ENCODE results near the gene ADIPOR1.
"Not testable (repeated sequence)": the region's sequence is repeated elsewhere in the genome, so short reads cannot be mapped to it uniquely, and the experiment has no call there.

Gene ADIPOR1

GRCh38 chr1:202989879-202990278 is 31.8 kb upstream of the ADIPOR1 start:
- peaks cover 0 to 4% of the 10 kb centered on the region in 2 donors for H3K27me3 ChIP-seq (ENCODE audit: control insufficient read depth in 1 of 2, insufficient read depth in 2 of 2, low read length in 2 of 2)
- no peaks in the 10 kb centered on the region for H3K9me3 ChIP-seq (ENCODE audit: control insufficient read depth in 2 of 2, low read length in 2 of 2)
- no peak overlapping the region for H3K9ac ChIP-seq (ENCODE audit: low read length in 2 of 2)
- H3K4me3 ChIP-seq (ENCODE audit: low read length in 2 of 2), result no peak overlapping the region
- H3K27ac ChIP-seq (ENCODE audit: low read length), result no peak overlapping the region
- no peaks in the 10 kb centered on the region for H3K4me1 ChIP-seq (ENCODE audit: control insufficient read depth, insufficient read depth, low read length)
- no peaks in the 10 kb centered on the region for H3K36me3 ChIP-seq (ENCODE audit: control insufficient read depth in 2 of 2, insufficient read depth in 2 of 2, low read length in 2 of 2)

GRCh38 chr1:202987922-202988583 is 29.9 kb upstream of the ADIPOR1 start:
- Histone ChIP-seq H3K27ac (ENCODE audit: low read length) (no peak overlapping the region), H3K4me3 (ENCODE audit: low read length in 2 of 2) (no peak overlapping the region), H3K9me3 (ENCODE audit: control insufficient read depth in 2 of 2, low read length in 2 of 2) (no peaks in the 10 kb centered on the region), H3K9ac (ENCODE audit: low read length in 2 of 2) (no peak overlapping the region), H3K4me1 (ENCODE audit: control insufficient read depth, insufficient read depth, low read length) (no peaks in the 10 kb centered on the region), H3K36me3 (ENCODE audit: control insufficient read depth in 2 of 2, insufficient read depth in 2 of 2, low read length in 2 of 2) (no peaks in the 10 kb centered on the region), H3K27me3 (ENCODE audit: control insufficient read depth in 1 of 2, insufficient read depth in 2 of 2, low read length in 2 of 2) (peaks cover 0 to 4% of the 10 kb centered on the region in 2 donors)

GRCh38 chr1:202987255-202987654 is 29.1 kb upstream of the ADIPOR1 start:
- no peak overlapping the region for H3K9ac ChIP-seq (ENCODE audit: low read length in 2 of 2)
- no peaks in the 10 kb centered on the region for H3K36me3 ChIP-seq (ENCODE audit: control insufficient read depth in 2 of 2, insufficient read depth in 2 of 2, low read length in 2 of 2)
- no peaks in the 10 kb centered on the region for H3K4me1 ChIP-seq (ENCODE audit: control insufficient read depth, insufficient read depth, low read length)
- H3K4me3 ChIP-seq (ENCODE audit: low read length in 2 of 2), result no peak overlapping the region
- no peak overlapping the region for H3K27ac ChIP-seq (ENCODE audit: low read length)
- peaks cover 0 to 4% of the 10 kb centered on the region in 2 donors for H3K27me3 ChIP-seq (ENCODE audit: control insufficient read depth in 1 of 2, insufficient read depth in 2 of 2, low read length in 2 of 2)
- H3K9me3 ChIP-seq (ENCODE audit: control insufficient read depth in 2 of 2, low read length in 2 of 2), result no peaks in the 10 kb centered on the region

- not testable (repeated sequence) for H3K27ac ChIP-seq (ENCODE audit: low read length); H3K27me3 ChIP-seq (ENCODE audit: control insufficient read depth in 1 of 2, insufficient read depth in 2 of 2, low read length in 2 of 2); H3K36me3 ChIP-seq (ENCODE audit: control insufficient read depth in 2 of 2, insufficient read depth in 2 of 2, low read length in 2 of 2); H3K4me1 ChIP-seq (ENCODE audit: control insufficient read depth, insufficient read depth, low read length); H3K9ac ChIP-seq (ENCODE audit: low read length in 2 of 2); H3K4me3 ChIP-seq (ENCODE audit: low read length in 2 of 2); H3K9me3 ChIP-seq (ENCODE audit: control insufficient read depth in 2 of 2, low read length in 2 of 2)
These were observed 28.0 kb upstream of the ADIPOR1 start for GRCh38 chr1:202986120-202986519.

- Histone ChIP-seq H3K36me3 (ENCODE audit: control insufficient read depth in 2 of 2, insufficient read depth in 2 of 2, low read length in 2 of 2) (no peaks in the 10 kb centered on the region), H3K9ac (ENCODE audit: low read length in 2 of 2) (no peak overlapping the region), H3K27me3 (ENCODE audit: control insufficient read depth in 1 of 2, insufficient read depth in 2 of 2, low read length in 2 of 2) (peaks cover 4 to 10% of the 10 kb centered on the region in 2 donors), H3K27ac (ENCODE audit: low read length) (no peak overlapping the region), H3K4me3 (ENCODE audit: low read length in 2 of 2) (no peak overlapping the region), H3K4me1 (ENCODE audit: control insufficient read depth, insufficient read depth, low read length) (no peaks in the 10 kb centered on the region), H3K9me3 (ENCODE audit: control insufficient read depth in 2 of 2, low read length in 2 of 2) (no peaks in the 10 kb centered on the region)
These were observed 24.8 kb upstream of the ADIPOR1 start for GRCh38 chr1:202982715-202983430.

GRCh38 chr1:202981939-202982338 is 23.8 kb upstream of the ADIPOR1 start:
- no peaks in the 10 kb centered on the region for H3K9me3 ChIP-seq (ENCODE audit: control insufficient read depth in 2 of 2, low read length in 2 of 2)
- peaks cover 4 to 11% of the 10 kb centered on the region in 2 donors for H3K27me3 ChIP-seq (ENCODE audit: control insufficient read depth in 1 of 2, insufficient read depth in 2 of 2, low read length in 2 of 2)
- no peaks in the 10 kb centered on the region for H3K4me1 ChIP-seq (ENCODE audit: control insufficient read depth, insufficient read depth, low read length)
- H3K9ac ChIP-seq (ENCODE audit: low read length in 2 of 2), result no peak overlapping the region
- H3K4me3 ChIP-seq (ENCODE audit: low read length in 2 of 2), result no peak overlapping the region
- H3K36me3 ChIP-seq (ENCODE audit: control insufficient read depth in 2 of 2, insufficient read depth in 2 of 2, low read length in 2 of 2), result no peaks in the 10 kb centered on the region
- no peak overlapping the region for H3K27ac ChIP-seq (ENCODE audit: low read length)

GRCh38 chr1:202979459-202979858 is 21.3 kb upstream of the ADIPOR1 start:
- Histone ChIP-seq H3K4me3 (ENCODE audit: low read length in 2 of 2) (no peak overlapping the region), H3K36me3 (ENCODE audit: control insufficient read depth in 2 of 2, insufficient read depth in 2 of 2, low read length in 2 of 2) (no peaks in the 10 kb centered on the region), H3K9me3 (ENCODE audit: control insufficient read depth in 2 of 2, low read length in 2 of 2) (no peaks in the 10 kb centered on the region), H3K4me1 (ENCODE audit: control insufficient read depth, insufficient read depth, low read length) (no peaks in the 10 kb centered on the region), H3K27me3 (ENCODE audit: control insufficient read depth in 1 of 2, insufficient read depth in 2 of 2, low read length in 2 of 2) (peaks cover 4 to 11% of the 10 kb centered on the region in 2 donors), H3K9ac (ENCODE audit: low read length in 2 of 2) (no peak overlapping the region), H3K27ac (ENCODE audit: low read length) (no peak overlapping the region)

- Histone ChIP-seq H3K4me1 (ENCODE audit: control insufficient read depth, insufficient read depth, low read length) (no peaks in the 10 kb centered on the region), H3K27me3 (ENCODE audit: control insufficient read depth in 1 of 2, insufficient read depth in 2 of 2, low read length in 2 of 2) (peaks cover 4 to 11% of the 10 kb centered on the region in 2 donors), H3K9me3 (ENCODE audit: control insufficient read depth in 2 of 2, low read length in 2 of 2) (no peaks in the 10 kb centered on the region)
These were observed 18.5 kb upstream of the ADIPOR1 start for GRCh38 chr1:202976633-202977032.

GRCh38 chr1:202974856-202975255 is 16.7 kb upstream of the ADIPOR1 start:
- Histone ChIP-seq H3K27me3 (ENCODE audit: control insufficient read depth in 1 of 2, insufficient read depth in 2 of 2, low read length in 2 of 2) (peaks cover 4 to 11% of the 10 kb centered on the region in 2 donors), H3K27ac (ENCODE audit: low read length) (no peak overlapping the region), H3K36me3 (ENCODE audit: control insufficient read depth in 2 of 2, insufficient read depth in 2 of 2, low read length in 2 of 2) (no peaks in the 10 kb centered on the region), H3K9me3 (ENCODE audit: control insufficient read depth in 2 of 2, low read length in 2 of 2) (no peaks in the 10 kb centered on the region), H3K4me3 (ENCODE audit: low read length in 2 of 2) (no peak overlapping the region), H3K4me1 (ENCODE audit: control insufficient read depth, insufficient read depth, low read length) (no peaks in the 10 kb centered on the region), H3K9ac (ENCODE audit: low read length in 2 of 2) (no peak overlapping the region)

More at GRCh38 chr1:202976633-202977032, 18.5 kb upstream of the ADIPOR1 start:
- Histone ChIP-seq H3K36me3 (ENCODE audit: control insufficient read depth in 2 of 2, insufficient read depth in 2 of 2, low read length in 2 of 2) (no peaks in the 10 kb centered on the region), H3K9ac (ENCODE audit: low read length in 2 of 2) (no peak overlapping the region), H3K4me3 (ENCODE audit: low read length in 2 of 2) (no peak overlapping the region), H3K27ac (ENCODE audit: low read length) (no peak overlapping the region)

GRCh38 chr1:202972046-202972445 is 13.9 kb upstream of the ADIPOR1 start:
- H3K27me3 ChIP-seq (ENCODE audit: control insufficient read depth in 1 of 2, insufficient read depth in 2 of 2, low read length in 2 of 2), result no peaks in the 10 kb centered on the region
- H3K27ac ChIP-seq (ENCODE audit: low read length), result no peak overlapping the region
- H3K36me3 ChIP-seq (ENCODE audit: control insufficient read depth in 2 of 2, insufficient read depth in 2 of 2, low read length in 2 of 2), result no peaks in the 10 kb centered on the region
- H3K9ac ChIP-seq (ENCODE audit: low read length in 2 of 2), result no peak overlapping the region
- H3K4me1 ChIP-seq (ENCODE audit: control insufficient read depth, insufficient read depth, low read length), result peaks cover 9% of the 10 kb centered on the region
- no peak overlapping the region for H3K4me3 ChIP-seq (ENCODE audit: low read length in 2 of 2)
- no peaks in the 10 kb centered on the region for H3K9me3 ChIP-seq (ENCODE audit: control insufficient read depth in 2 of 2, low read length in 2 of 2)

GRCh38 chr1:202968895-202969295 is 10.8 kb upstream of the ADIPOR1 start:
- H3K4me3 ChIP-seq (ENCODE audit: low read length in 2 of 2), result peak overlapping the region in 1 of 2 donors; percentile 22
- no peak overlapping the region for H3K9ac ChIP-seq (ENCODE audit: low read length in 2 of 2)
- peaks cover 20% of the 10 kb centered on the region for H3K4me1 ChIP-seq (ENCODE audit: control insufficient read depth, insufficient read depth, low read length)
- H3K9me3 ChIP-seq (ENCODE audit: control insufficient read depth in 2 of 2, low read length in 2 of 2), result no peaks in the 10 kb centered on the region
- peaks cover 0 to 11% of the 10 kb centered on the region in 2 donors for H3K36me3 ChIP-seq (ENCODE audit: control insufficient read depth in 2 of 2, insufficient read depth in 2 of 2, low read length in 2 of 2)
- H3K27me3 ChIP-seq (ENCODE audit: control insufficient read depth in 1 of 2, insufficient read depth in 2 of 2, low read length in 2 of 2), result no peaks in the 10 kb centered on the region
- no peak overlapping the region for H3K27ac ChIP-seq (ENCODE audit: low read length)
